ENCODE measurements around the gene GLRA3.
"Not testable (repeated sequence)": the region's sequence is repeated elsewhere in the genome, so short reads cannot be mapped to it uniquely, and the experiment has no call there.

Gene GLRA3

GRCh38 chr4:174828845-174829701 lies at the start of gene GLRA3:
Gene GLRA3 (minus strand): TSS chr4:174829247. CDS start chr4:174828811, 436 bp downstream.
- DNase-seq, result no peak

GRCh38 chr4:174874898-174875297 lies 45.9 kb upstream of the GLRA3 start:
- no peak for DNase-seq

GRCh38 chr4:174873931-174874330 lies 44.9 kb upstream of the GLRA3 start:
- no peak for DNase-seq

- not testable (repeated sequence) for DNase-seq
Observed at GRCh38 chr4:174873146-174873545, 44.1 kb upstream of the GLRA3 start.

DNA sequence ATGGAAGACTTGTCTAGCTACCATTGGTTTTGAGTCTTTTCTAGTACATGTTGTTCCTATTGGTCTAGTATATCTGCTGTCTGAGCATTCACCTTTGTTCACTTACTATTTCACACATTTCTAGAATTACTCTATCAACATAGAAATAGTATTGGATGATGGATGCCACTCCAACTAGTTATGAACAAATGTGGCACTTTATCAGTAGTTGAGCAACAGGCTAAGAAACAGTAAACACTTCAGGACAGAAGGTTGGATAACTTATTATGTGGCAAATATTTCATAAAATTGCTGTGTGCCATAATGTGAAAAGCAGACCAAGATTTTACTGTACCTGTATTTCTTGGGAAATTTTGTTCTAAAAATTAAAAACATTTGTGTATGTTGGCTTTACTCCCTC lies 42.4 kb upstream of the GLRA3 start:
- DNase-seq, result no peak

DNA sequence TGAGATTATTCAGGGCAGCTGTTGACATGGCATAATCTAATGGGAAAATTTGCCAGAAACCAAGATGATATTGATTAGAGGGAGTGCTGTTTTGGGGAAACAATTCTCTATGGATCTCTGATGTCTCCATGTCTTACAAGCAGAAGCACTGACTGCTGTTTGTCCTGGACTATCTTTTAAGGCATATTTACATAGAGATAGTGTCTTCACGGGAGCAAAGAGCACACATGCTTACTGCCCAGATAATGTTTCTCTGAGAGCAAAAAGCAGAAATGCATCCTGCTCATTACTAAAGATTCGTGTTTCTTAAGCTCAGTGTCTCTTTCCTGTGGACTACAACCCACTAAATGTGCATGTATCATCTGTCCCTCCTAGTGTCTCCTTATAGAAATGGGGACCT lies 41.3 kb upstream of the GLRA3 start:
- no peak for DNase-seq

DNA sequence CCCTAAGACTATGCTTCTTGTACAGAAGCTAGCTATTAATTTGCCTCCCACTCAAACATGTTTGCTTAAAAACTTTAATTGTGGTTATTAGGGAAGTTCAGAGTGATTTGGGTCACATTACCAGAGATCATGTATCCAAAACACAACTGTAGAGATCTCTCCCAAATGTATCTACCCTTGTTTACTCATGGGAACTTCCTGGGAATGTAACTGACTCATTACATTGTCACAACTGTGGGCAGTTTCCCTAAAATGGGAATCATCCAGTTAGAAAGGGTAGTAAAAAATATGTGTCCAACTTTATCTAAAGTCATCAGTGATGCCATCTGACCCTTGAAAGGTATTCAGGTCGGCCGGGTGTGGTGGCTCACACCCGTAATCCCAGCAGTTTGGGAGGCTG lies 40.3 kb upstream of the GLRA3 start:
- DNase-seq, result no peak

GRCh38 chr4:174867903-174868302 lies 38.9 kb upstream of the GLRA3 start:
- DNase-seq, result no peak

- no peak for DNase-seq
Observed at GRCh38 chr4:174865418-174865985, 36.5 kb upstream of the GLRA3 start.

DNA sequence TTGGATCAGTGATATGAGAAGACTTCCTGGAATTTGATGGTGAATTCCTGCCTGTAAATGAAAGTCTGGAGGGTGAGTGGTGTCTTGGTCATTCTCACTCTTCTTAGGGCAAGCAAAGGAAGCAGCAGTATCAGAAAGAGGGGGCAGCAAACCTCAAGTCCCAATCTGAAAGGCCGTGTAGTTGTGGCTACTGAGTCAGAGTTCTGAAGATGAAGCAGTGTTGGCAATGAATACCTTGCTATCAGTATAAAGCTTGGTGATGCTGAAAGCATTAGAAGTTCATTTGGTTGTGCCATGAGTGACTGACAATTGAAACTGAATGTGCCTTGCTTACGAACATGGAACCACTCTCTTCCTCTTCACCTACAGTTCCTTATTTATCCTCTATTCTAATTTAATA lies 35.0 kb upstream of the GLRA3 start:
- no peak for DNase-seq

GRCh38 chr4:174860588-174860987 lies 31.5 kb upstream of the GLRA3 start:
- no peak for DNase-seq

- DNase-seq, result no peak
Observed at GRCh38 chr4:174859904-174860303, 30.9 kb upstream of the GLRA3 start.

DNA sequence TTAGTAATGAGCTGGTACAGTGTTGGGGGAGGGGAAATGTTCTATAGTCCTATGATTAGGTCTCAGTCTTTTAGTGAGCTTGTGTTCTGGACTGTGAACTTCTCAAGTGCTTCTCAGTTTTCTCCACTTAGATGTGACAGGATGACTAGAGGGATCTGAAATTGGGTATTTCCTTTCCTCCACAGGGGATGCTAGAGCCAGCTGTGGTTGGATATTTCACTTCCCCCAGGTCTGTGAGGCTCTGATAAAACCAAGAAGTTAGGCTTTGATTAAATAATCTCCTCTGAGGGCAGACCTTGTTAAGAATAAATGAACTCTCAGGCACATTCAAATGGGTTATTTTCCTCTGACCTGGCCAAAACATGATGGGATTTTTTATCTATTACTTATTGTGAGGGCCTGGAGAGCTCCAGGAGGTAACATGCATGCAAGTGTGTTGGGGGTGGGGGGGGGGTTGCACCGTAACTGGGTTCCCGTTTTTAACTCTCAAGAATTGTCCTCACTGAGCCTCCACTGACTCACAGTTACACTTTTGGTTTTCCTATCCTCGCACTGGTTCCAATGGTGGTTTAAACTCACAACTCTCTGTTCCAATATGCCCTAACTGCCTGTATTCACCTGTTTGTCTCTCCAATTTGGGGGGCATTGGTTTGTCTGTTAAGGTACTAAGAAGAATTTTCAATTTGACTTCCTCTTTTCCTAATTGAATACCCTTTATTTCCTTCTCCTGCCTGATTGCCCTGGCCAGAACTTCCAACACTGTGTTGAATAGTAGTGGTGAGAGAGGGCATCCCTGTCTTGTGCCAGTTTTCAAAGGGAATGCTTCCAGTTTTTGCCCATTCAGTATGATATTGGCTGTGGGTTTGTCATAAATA lies 28.1 kb upstream of the GLRA3 start:
- DNase-seq, result no peak

DNA sequence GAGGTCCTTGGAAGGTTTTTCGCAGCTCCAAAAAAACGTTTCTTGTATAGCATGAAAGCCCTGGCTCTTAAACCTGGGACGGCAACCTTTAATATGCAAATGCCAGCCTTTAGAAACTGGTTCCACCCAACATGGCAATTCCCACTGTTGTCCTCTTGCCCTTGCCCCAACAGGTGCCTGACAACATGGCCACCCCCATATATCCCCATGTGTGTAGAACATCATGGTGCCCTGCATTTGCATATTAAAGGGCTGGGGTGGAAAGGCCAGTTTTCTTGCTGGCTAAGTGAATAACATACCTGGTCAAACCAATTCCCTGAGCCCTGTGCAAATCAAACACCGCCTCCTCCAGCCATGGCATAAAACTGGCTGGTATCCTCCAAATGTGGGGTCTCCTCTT lies 26.0 kb upstream of the GLRA3 start:
- DNase-seq, result no peak

DNA sequence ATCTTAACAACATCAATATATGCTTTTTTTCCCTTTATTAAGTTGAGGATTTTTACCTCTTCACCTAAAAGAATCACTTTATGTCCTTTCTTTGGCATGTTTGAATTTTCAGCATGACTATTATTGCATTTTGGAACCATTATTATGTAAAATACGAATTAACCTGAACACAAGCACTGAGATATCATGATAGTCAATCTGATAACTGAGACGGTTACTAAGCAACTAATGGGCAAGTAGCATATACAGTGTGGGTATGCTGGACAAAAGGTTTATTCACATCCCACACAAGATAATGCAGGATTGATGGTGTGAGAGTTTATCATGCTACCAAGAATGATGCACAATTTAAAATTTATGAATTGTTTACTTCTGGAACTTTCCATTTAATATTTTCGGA lies 24.6 kb upstream of the GLRA3 start:
- no peak for DNase-seq

- no peak for DNase-seq
Observed at GRCh38 chr4:174848596-174848995, 19.5 kb upstream of the GLRA3 start.

GRCh38 chr4:174847801-174848427 lies 18.9 kb upstream of the GLRA3 start:
- DNase-seq, result no peak

DNA sequence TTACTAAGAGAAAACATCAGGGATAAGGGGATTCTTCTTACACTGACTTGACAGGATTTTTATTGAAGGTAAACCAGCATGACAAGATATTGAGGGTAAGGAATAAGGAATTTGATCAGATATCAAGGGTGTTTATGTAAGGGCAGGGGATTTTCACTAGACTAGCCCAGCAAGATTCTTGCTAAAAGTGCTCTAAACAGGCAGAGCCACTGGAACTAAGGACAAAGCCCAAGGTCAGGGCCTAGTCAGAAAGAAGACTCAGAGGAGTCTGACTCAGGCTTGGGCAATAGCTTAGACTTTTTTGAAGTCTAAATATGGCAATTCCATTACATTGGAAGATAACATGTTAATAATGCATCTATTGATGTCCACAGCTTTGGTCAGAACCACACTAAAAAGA lies 6.5 kb upstream of the GLRA3 start:
- DNase-seq, result no peak

- no peak for DNase-seq
Observed at GRCh38 chr4:174834477-174834876, 5.4 kb upstream of the GLRA3 start.

GRCh38 chr4:174826660-174827059 lies 2.4 kb downstream of the GLRA3 start:
- DNase-seq, result no peak

DNA sequence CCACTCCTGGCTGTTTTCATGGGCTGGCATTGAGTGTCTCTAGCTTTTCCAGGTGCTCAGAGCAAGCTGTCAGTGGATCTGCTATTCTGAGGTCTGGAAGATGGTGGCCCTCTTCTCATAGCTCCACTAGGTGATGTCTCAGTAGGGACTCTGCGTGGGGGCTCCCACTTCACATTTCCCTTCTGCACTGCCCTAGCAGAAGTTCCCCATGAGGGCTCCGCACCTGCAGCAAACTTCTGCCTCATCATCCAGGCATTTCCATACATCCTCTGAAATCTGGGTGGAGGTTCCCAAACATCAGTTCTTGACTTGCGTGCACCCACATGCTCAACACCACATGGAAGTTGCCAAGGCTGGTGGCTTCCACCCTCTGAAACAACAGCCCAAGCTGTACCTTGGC lies 13.8 kb downstream of the GLRA3 start:
- DNase-seq, result no peak

GRCh38 chr4:174813292-174813691 lies 15.8 kb downstream of the GLRA3 start:
- DNase-seq, result no peak

- no peak for DNase-seq
Observed at GRCh38 chr4:174810834-174811233, 18.2 kb downstream of the GLRA3 start.
